Measurements from ENCODE around the gene CNTNAP2.
"Not testable (repeated sequence)": the region's sequence is repeated elsewhere in the genome, so short reads cannot be mapped to it uniquely, and the experiment has no call there.

Gene CNTNAP2

GRCh38 chr7:148436571-148436970, 2320.0 kb downstream of the CNTNAP2 start:
- no peaks in the 10 kb centered on the region for H3K4me1 Mint-ChIP-seq (ENCODE audit: low read depth)
- no peaks in the 10 kb centered on the region for H3K9me3 Mint-ChIP-seq
- no peaks in the 10 kb centered on the region for H3K36me3 Mint-ChIP-seq (ENCODE audit: low read depth)
- no peak for DNase-seq (ENCODE audit: low spot score)
- H3K27ac Mint-ChIP-seq: no peak overlapping the region
- H3K27me3 Mint-ChIP-seq (ENCODE audit: low read depth): peaks cover 8% of the 10 kb centered on the region
- no peak overlapping the region for H3K4me3 Mint-ChIP-seq

- Mint-ChIP-seq H3K36me3 (ENCODE audit: low read depth) (no peaks in the 10 kb centered on the region), H3K27ac (no peak overlapping the region)
- DNase-seq (ENCODE audit: low spot score): no peak
These were observed 2320.4 kb downstream of the CNTNAP2 start for GRCh38 chr7:148437043-148437442.

GRCh38 chr7:148442141-148442655, 2325.6 kb downstream of the CNTNAP2 start:
- Mint-ChIP-seq H3K4me3 (no peak overlapping the region), H3K9me3 (peaks cover 5% of the 10 kb centered on the region), H3K4me1 (ENCODE audit: low read depth) (peaks cover 7% of the 10 kb centered on the region), H3K27me3 (ENCODE audit: low read depth) (peaks cover 4% of the 10 kb centered on the region), H3K36me3 (ENCODE audit: low read depth) (no peaks in the 10 kb centered on the region), H3K27ac (no peak overlapping the region)
- no peak for DNase-seq (ENCODE audit: low spot score)

More at GRCh38 chr7:148437043-148437442, 2320.4 kb downstream of the CNTNAP2 start:
- H3K4me1 Mint-ChIP-seq (ENCODE audit: low read depth): no peaks in the 10 kb centered on the region
- no peaks in the 10 kb centered on the region for H3K9me3 Mint-ChIP-seq
- H3K27me3 Mint-ChIP-seq (ENCODE audit: low read depth): peaks cover 8% of the 10 kb centered on the region
- H3K4me3 Mint-ChIP-seq: no peak overlapping the region

- Mint-ChIP-seq H3K36me3 (ENCODE audit: low read depth) (no peaks in the 10 kb centered on the region), H3K4me3 (no peak overlapping the region), H3K9me3 (peaks cover 5% of the 10 kb centered on the region), H3K27me3 (ENCODE audit: low read depth) (peaks cover 4% of the 10 kb centered on the region), H3K27ac (no peak overlapping the region), H3K4me1 (ENCODE audit: low read depth) (peaks cover 12% of the 10 kb centered on the region)
- no peak for DNase-seq (ENCODE audit: low spot score)
These were observed 2326.3 kb downstream of the CNTNAP2 start for GRCh38 chr7:148442933-148443332.

- no peak for DNase-seq (ENCODE audit: low spot score)
- Mint-ChIP-seq H3K4me1 (ENCODE audit: low read depth) (peaks cover 12% of the 10 kb centered on the region), H3K9me3 (peaks cover 5% of the 10 kb centered on the region), H3K36me3 (ENCODE audit: low read depth) (no peaks in the 10 kb centered on the region), H3K27me3 (ENCODE audit: low read depth) (peaks cover 3% of the 10 kb centered on the region), H3K4me3 (no peak overlapping the region), H3K27ac (no peak overlapping the region)
These were observed 2328.9 kb downstream of the CNTNAP2 start for GRCh38 chr7:148445260-148446044.

- Mint-ChIP-seq H3K4me1 (ENCODE audit: low read depth) (peaks cover 14% of the 10 kb centered on the region), H3K27me3 (ENCODE audit: low read depth) (no peaks in the 10 kb centered on the region), H3K36me3 (ENCODE audit: low read depth) (no peaks in the 10 kb centered on the region), H3K4me3 (no peak overlapping the region), H3K27ac (no peak overlapping the region), H3K9me3 (peaks cover 5% of the 10 kb centered on the region)
- no peak for DNase-seq (ENCODE audit: low spot score)
These were observed 2330.7 kb downstream of the CNTNAP2 start for GRCh38 chr7:148447221-148447849.

GRCh38 chr7:148451526-148451925, 2334.9 kb downstream of the CNTNAP2 start:
- H3K27ac Mint-ChIP-seq; H3K9me3 Mint-ChIP-seq; DNase-seq (ENCODE audit: low spot score); H3K4me3 Mint-ChIP-seq; H3K27me3 Mint-ChIP-seq (ENCODE audit: low read depth); H3K36me3 Mint-ChIP-seq (ENCODE audit: low read depth): not testable (repeated sequence)
- H3K4me1 Mint-ChIP-seq (ENCODE audit: low read depth): peaks cover 14% of the 10 kb centered on the region

- no peaks in the 10 kb centered on the region for H3K36me3 Mint-ChIP-seq (ENCODE audit: low read depth)
- H3K4me3 Mint-ChIP-seq: no peak overlapping the region
- DNase-seq (ENCODE audit: low spot score): no peak
- no peaks in the 10 kb centered on the region for H3K9me3 Mint-ChIP-seq
- peaks cover 6% of the 10 kb centered on the region for H3K27me3 Mint-ChIP-seq (ENCODE audit: low read depth)
- H3K27ac Mint-ChIP-seq: no peak overlapping the region
- H3K4me1 Mint-ChIP-seq (ENCODE audit: low read depth): peaks cover 3% of the 10 kb centered on the region
These were observed 2339.8 kb downstream of the CNTNAP2 start for GRCh38 chr7:148456351-148456750.

- Mint-ChIP-seq H3K36me3 (ENCODE audit: low read depth) (no peaks in the 10 kb centered on the region), H3K4me1 (ENCODE audit: low read depth) (peaks cover under 1% of the 10 kb centered on the region), H3K4me3 (no peak overlapping the region), H3K9me3 (no peaks in the 10 kb centered on the region), H3K27me3 (ENCODE audit: low read depth) (peaks cover 6% of the 10 kb centered on the region), H3K27ac (no peak overlapping the region)
- DNase-seq (ENCODE audit: low spot score): no peak
These were observed 2340.8 kb downstream of the CNTNAP2 start for GRCh38 chr7:148457310-148457921.

GRCh38 chr7:148458263-148458662, 2341.7 kb downstream of the CNTNAP2 start:
- Mint-ChIP-seq H3K4me3 (no peak overlapping the region), H3K27ac (no peak overlapping the region), H3K27me3 (ENCODE audit: low read depth) (peaks cover 6% of the 10 kb centered on the region), H3K36me3 (ENCODE audit: low read depth) (no peaks in the 10 kb centered on the region), H3K4me1 (ENCODE audit: low read depth) (no peaks in the 10 kb centered on the region), H3K9me3 (peaks cover 3% of the 10 kb centered on the region)
- no peak for DNase-seq (ENCODE audit: low spot score)

GRCh38 chr7:148461392-148462179, 2345.0 kb downstream of the CNTNAP2 start:
- Mint-ChIP-seq H3K9me3 (peaks cover 5% of the 10 kb centered on the region), H3K4me3 (no peak overlapping the region), H3K36me3 (ENCODE audit: low read depth) (no peaks in the 10 kb centered on the region), H3K27me3 (ENCODE audit: low read depth) (no peaks in the 10 kb centered on the region), H3K27ac (no peak overlapping the region), H3K4me1 (ENCODE audit: low read depth) (no peaks in the 10 kb centered on the region)
- DNase-seq (ENCODE audit: low spot score): no peak

GRCh38 chr7:148462774-148463173, 2346.2 kb downstream of the CNTNAP2 start:
- H3K27ac Mint-ChIP-seq; H3K4me3 Mint-ChIP-seq; H3K4me1 Mint-ChIP-seq (ENCODE audit: low read depth); H3K9me3 Mint-ChIP-seq; DNase-seq (ENCODE audit: low spot score); H3K36me3 Mint-ChIP-seq (ENCODE audit: low read depth); H3K27me3 Mint-ChIP-seq (ENCODE audit: low read depth): not testable (repeated sequence)

GRCh38 chr7:148463210-148463609, 2346.6 kb downstream of the CNTNAP2 start:
- Mint-ChIP-seq H3K9me3 (peaks cover 5% of the 10 kb centered on the region), H3K36me3 (ENCODE audit: low read depth) (no peaks in the 10 kb centered on the region), H3K4me1 (ENCODE audit: low read depth) (no peaks in the 10 kb centered on the region), H3K4me3 (no peak overlapping the region), H3K27ac (no peak overlapping the region), H3K27me3 (ENCODE audit: low read depth) (no peaks in the 10 kb centered on the region)
- no peak for DNase-seq (ENCODE audit: low spot score)
